Endometrial microvascular endothelial cells (primary cell): ENCODE data around the gene EPHB3. TPM values are rescaled to one million over a fixed set of nuclear protein-coding genes. Genes with fewer than 3 reads are reported as not detected.
"Not testable (repeated sequence)": the region's sequence is repeated elsewhere in the genome, so short reads cannot be mapped to it uniquely, and the experiment has no call there.

Source experiments
- in situ Hi-C: cut with HindIII; loops from 2 replicates; pipeline ENCODE4 v1.10.0; 2017; ENCODE audit warnings: low sequenced_read_pairs, low pct_unique_long_range_greater_than_20kb; ENCODE audit errors: inconsistent ontology term
- total RNA-seq: library from RNA; depleted of rRNA; stranded (reverse); fragments of >200 nt; gene quantifications from one replicate; pipeline ENCODE4 v1.2.3, GENCODE V29; 2015; ENCODE audit errors: inconsistent ontology term

EPHB3 gene
- total RNA-seq, 1 donor from 2014 or later: not detected

DNA sequence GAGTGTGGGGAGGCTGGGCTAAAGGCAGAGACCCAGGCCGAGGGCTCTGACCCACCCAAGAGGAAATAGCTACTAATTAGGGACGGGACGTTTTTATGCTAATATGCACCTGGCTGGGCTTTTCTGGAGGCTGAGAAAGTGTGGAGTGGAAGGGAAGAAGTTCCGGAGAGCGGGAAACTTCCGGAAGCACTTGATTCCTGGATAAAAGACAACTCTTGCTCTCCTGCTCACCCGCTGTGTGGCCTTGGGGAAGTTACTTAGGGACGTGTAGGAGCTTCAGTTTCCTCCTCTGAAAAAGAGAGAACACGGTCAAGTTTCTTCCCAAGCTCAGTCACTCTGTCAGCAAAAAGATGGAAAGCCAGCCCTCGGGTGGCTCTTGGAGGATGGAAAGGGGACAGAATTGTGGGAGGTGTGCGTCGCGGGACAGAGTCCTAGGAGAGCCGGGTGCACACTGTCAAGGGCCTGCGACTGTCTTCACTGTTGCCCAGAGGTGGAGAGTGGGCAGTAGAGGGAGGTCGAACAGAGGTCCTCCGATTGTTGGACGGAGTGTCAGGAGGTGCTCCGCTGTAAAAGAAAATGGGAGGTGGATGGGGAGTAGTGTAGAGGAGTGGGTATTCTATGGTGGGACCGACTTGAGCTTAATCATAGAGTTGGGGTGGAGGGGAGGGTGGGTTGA is 43.2 kb downstream of the EPHB3 start:
- in situ Hi-C loops: no loop called here

DNA sequence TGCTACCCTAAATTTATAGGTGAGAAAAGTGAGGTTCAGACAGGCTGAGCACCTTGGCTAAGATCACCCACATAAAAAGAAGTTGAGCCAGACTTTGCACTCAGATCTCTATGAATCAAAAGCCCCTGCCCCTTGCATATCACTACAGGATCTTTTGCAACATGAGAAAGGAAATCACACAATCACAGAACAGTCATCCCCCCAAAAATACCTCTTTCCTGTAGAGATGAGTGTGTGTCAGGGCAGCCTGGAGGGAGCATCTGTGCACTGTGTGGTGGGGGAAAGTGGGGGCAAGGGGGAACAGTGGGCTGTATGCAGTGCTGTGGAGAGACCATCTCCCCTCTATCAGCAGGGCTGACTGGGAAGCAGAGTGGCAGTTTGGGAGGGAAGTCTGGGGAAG is 46.6 kb downstream of the EPHB3 start:
- in situ Hi-C loops: no loop called here

DNA sequence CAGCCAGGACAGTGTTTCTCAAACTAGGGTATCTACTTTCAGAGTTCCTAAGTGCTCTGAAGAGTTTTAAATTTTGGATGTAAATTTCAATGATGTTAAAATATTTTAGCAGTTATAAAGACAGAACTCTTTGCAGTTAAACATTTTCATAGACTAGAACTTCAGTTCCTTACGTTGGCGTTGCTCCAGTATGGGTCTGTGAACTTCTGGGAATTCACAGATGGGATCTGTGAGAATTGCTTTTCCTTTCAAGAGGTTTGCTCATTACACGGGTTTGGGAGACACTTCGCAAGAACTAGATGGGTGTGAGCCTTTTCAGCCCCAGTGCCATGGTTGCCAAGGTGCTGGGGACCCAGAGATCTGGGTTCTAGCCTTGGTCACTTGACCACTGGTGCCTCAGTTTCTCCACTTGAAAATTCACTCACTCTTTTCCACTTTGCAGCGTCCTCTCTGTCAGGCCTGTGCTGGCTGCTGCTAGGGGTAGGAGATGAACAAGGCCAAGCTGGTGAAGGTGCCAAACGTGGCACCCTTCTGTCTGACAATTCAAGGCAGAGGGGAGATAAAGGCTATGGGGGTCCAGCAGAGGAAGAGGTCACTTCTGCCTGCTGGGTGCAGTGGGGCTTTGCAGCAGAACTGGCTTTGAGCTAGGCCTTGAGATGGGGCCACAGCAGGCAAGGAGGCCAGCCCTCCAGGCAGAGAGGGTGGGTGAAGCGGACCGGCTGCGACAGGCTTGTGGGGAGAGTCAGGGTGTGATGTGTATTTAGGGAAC is 48.1 kb downstream of the EPHB3 start:
- in situ Hi-C loops: no loop called here

DNA sequence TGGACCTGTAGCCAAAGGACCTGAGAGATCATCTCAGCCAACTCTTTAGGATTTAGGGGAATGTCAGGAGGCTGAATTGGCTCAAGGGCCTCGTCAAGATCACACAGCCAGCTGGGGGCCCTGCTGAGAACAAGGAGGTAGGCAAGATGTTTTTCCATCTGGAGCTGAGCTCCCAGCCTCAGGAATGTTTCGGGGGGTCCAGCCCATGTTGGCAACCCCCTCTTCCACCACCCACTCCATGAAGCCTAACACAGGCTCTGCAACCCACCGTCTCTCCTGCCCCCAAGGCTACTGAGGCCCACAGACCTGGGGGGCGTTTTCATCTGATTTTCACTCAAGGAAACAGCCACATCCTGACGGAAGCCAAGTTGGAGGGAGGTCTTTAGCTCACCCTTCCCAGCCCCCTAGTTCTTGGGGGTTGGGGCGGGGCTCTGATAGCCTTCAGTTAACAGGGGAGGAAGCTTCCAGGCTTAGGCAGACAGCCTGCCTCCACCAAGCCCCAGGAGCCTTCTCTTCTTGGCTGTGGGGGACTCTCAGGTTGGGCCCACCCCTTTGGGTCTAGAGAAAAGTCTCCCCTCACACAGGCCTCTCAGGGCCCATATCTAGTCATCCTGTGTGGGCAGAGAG is 48.8 kb downstream of the EPHB3 start:
- in situ Hi-C loops: no loop called here

DNA sequence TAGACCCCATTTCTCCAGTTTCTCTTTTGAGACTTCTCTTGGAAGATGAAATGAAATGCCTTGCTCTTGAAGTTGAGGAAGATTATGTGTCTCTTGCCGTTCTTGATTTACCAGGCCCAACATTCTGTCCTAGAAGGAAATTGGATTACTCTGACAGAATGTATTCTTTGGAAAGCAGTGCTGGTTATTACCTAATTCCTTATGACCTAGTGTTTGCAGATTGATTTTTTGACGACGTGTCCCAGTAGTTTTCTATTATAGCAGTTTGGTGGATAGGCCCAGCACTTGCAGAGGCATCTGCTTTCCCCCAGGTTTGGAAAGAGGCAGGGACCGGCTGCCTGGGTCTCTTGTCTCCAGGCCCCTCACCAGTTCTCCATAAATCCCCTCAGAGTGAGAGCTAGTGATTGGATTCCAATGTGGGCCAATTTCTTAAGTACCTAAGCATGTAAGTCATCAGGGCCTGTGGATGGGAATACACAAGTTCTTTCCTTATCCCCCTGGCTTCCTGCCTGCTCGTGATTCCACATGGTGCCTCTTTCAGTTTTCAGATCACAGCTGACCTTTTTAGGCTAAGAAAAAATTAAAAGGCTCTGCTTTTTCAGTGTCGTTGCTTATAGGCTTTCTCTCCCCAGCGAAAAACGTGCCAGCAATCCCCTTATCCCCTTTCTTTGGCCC is 50.2 kb downstream of the EPHB3 start:
- in situ Hi-C loops: no loop called here

DNA sequence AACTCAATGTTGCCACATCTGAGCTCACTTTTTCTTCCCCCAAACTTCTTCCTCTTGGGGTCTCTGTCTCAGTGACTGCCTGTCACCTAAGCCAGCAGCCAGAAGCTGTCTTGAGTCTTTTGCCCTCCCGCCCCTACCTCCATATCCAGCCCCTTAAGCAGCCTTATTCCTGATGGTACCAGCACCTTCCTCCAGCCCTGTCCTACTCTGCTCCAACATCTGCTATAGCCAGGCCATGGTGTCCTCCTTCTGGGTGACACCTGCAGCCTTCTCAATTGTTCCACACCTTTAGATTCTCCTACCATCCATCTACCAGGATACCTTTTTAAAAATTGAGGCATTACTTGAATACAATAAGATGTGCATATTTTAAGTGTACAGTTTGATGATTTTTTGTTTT is 53.8 kb downstream of the EPHB3 start:
- in situ Hi-C loops: no loop called here

DNA sequence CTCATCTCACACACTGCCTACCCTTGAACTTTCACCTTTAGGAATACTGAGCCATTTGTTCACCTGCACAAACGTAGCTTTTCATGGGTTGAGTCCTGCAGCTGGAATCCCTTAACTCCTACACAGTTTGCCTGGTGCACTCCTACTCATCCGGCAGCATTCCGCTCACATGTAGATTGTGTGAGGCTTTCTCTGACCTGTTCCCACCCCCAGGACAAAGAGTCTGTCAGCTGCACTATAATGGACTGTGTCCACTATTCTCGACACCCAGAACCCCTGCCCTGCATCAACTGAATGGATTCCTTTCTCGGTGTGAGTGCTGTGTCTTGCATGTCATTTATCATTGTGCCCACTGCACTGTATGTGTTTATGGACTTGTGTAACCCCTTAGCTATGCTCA is 54.9 kb downstream of the EPHB3 start:
- in situ Hi-C loops: no loop called here

DNA sequence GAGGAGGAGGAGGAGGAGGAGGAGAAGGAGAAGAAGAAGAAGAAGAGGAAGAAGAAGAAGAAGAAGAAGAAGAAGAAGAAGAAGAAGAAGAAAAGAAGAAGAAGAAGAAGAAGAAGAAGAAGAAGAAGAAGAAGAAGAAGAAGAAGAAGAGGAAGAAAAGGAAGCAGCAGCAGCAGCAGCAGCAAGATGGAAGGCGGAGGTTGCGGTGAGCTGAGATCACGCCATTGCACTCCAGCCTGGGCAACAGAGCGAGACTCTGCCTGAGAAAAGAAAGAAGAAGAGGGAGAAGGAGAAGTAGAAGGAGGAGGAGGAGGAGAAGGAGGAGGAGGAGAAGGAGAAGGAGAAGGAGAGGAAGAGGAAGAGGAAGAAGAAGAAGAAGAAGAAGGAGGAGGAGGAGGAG is 55.7 kb downstream of the EPHB3 start:
- in situ Hi-C loops: not testable (repeated sequence)

DNA sequence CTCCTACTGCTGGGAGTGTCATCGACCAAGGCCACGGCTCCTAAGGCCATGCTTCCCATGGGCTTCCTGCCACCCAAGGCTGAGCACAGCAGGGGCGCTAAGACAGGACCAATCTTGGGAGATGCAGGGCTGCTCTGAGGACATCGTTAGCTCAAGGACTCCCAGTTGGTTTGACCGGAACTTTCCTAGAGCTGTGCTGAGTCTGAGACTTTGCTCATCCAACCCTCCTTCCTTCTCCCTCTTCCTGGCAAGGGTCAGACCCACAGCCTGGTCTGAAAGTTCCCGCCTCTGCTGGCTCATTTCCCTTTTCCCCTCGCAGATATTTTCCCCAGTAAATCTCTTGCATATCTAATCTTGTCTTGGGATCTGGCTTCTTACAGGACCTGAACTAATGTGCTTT is 57.2 kb downstream of the EPHB3 start:
- in situ Hi-C loops: no loop called here

DNA sequence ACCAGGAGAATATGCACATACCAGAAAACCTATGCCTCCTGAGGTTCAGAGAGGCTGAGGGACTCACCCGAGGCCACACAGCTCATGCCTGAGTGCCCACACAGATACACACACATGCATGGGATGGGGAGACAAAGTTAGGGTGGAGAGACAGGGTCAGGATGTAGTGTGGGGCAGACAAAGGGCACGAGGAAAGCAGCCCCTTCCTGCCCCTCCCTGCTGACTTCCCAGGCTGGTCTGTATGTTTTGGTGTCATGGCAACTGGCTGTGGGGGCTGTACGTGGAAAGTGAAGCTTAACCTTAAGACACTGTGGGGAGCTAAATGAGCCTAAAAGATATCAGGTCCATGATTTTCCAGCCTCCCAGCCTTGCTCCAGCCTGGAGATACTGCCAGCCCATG is 57.8 kb downstream of the EPHB3 start:
- in situ Hi-C loops: no loop called here

DNA sequence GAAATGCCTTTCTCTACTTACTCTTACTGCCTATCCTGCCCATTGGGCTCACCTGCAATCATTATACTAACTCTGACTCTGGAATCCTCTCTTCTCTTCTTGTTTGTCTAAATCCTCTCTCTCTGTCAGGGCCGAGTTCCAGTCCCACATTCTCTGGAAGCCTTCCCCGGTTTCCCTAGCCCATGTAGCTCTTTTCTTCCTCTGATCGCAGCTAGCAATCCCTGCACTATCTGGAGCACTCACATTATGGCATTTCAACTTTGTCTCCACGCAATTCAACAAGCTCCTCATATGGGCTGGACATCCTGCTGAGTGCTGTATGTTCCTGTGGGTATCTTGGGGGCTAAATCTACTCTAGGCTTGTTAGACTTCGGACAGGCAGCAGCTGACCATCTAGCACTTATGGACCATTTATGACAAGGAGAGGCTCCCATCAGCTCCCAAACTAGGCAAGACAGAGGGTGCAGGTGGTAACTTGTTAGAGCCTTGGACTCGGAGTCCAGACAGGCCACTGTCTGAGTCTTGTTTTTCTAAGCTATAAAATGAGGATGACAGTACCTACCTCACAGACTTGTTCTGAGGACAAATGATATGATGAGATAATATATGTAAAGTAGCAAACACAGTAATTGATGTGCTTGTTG is 58.3 kb downstream of the EPHB3 start:
- in situ Hi-C loops: no loop called here

DNA sequence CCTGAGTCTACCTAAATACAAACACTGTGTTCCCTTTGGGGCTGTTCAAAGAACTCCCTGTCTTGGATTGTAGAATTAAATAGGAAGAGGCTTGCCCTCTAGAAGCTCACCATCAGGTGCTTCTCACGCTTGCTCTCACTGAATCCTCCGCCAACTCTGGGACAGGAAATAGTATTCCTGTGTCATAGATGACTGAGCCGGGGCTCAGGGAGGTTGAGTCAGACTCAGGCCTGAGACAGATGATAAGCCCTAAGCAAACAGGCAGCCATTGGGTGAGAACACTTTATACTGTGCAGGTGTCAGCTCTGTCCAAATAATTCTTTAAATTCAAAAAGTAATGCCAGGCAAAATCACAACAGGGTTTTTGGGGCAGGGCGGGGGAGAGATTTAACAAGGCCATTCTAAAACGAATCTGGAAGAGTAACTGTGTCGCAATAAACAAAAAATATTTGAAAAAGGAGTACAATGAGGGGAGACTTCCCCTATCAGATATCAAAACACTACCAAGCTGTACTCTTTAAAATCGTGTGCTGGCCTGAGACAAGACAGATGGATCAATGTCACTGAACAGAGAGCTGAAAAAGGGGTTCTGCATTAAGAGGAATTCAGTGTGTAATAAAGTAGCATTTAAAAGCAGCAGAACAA is 59.0 kb downstream of the EPHB3 start:
- in situ Hi-C loops: no loop called here

DNA sequence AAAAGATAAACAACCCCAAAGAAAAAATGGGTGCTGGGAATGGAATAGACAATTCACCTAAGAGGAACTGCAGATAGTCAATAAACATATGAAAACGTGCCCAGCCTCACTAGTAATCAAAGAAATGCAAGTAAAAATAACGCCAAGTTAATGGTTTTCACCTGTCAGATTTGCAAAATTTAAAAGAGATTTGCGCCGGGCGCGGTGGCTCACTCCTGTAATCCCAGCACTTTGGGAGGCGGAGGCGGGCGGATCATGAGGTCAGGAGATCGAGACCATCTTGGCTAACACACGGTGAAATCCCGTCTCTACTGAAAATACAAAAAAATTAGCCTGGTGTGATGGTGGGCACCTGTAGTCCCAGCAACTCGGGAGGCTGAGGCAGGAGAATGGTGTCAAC is 60.6 kb downstream of the EPHB3 start:
- in situ Hi-C loops: not testable (repeated sequence)

DNA sequence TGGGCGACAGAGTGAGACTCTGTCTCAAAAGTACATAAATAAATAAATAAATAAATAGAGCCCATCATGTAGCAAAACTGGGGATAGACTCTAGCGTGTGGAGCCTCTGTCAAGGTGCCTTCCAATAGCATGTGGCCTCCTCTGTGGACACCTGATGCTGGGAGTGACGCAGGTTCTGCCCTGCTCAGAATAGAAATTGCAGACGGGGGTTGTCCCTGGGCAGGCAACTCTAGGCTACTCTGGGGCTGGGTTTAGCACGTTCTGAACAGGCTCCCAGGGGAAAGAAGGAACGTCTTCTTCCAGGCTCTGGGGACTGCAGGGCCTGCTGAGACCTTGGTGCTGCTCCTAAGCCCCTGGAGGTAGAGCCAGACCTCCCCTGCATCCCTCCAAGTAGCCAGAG is 65.3 kb downstream of the EPHB3 start:
- in situ Hi-C loops: no loop called here

DNA sequence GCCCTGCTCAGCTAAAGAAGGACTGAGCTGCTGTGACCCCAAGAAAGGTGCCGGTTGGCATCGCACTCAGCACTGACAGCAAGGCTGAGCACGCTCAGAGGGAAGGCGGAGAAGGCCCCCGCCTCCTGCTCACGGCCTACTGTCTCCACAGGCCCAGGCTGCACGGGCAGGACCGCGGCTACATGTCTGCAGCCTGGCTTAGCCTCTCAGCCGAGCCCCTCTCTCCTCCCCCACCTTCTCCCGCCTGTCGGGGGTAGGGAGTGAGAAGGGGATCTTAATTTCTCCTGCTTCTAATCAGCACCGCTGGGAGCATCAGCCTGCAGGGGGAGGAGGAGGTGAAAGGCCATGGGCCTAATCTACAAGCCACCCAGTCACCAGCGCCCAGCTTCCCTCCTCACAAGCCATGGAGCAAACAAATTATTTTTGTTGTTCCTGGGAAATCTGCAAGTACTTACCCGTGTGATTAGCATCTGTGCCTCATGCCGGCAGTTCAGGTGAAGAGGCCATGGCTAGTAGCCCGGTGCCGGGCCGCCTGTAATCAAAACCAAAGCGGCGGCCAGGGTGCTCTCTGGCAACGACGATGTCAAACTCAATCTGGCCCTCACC is 68.1 kb downstream of the EPHB3 start:
- in situ Hi-C loops: no loop called here

DNA sequence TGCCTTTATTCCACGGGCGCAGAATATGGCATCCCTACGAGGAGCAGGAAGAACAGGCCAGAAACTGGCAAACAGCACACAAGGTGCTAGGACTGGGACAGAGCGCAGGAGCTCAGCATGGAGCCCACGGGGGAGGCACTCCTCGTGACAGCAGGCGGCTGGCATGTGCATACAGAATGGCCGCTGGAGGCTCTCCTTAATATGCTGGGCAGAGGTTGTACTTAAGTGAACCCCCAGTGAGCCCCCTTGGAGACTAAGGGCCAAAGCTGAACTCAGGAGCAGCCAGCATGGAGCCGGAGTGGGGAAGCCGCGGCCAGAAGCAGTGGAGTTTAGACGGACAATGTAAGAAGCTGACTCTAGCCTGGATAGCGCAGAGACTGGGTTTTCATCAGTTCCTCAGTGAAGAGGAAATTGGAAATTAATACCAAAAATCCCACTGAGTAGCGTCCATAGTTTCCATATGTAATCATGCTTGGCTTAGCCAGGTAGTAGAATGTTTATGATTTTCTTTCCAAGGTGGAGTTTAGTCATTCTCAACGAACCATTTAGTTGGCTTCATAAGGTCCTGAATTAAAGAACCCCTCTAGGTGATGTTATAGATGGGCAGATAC is 69.4 kb downstream of the EPHB3 start:
- in situ Hi-C loops: no loop called here

DNA sequence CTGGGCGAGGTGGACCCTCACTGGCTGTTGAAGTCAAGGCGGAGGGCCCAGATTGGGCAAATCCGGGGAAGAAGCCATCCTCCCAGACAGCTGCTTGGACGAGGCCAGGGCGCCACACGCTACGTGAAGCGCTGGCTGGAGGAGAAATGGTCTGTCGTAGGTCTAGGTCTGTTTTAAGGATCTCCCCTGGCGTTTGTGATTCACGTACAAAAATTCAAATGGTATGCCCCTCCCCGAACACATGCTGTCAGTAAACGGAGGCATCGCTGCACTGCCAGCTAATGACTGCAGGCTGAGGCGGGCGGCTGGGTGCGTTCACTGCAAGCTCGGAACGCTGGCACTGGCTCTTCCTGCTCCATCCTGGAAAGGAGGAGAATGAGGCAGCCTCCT is 69.9 kb downstream of the EPHB3 start:
- in situ Hi-C loops: no loop called here
